HepG2 (cell line): ENCODE data around the gene SERTAD3. TPM values are rescaled to one million over a fixed set of nuclear protein-coding genes. Genes with fewer than 3 reads are reported as not detected.

ENCODE experiments used
- FOXC1 ChIP-seq: sonication (generic); formaldehyde crosslinking; IDR thresholded peaks from 2 replicates; pipeline ENCODE4 v1.8.0; 2022; ENCODE audit warnings: mild to moderate bottlenecking, missing genetic modification reagents, borderline replicate concordance
- GTF3A ChIP-seq: sonication (generic); formaldehyde crosslinking; conservative IDR thresholded peaks from 2 replicates; pipeline ENCODE4 v1.4.0; 2020; ENCODE audit warnings: mild to moderate bottlenecking, missing genetic modification reagents
- POLR2A ChIP-seq, 2 experiments: IDR thresholded peaks; 2 replicates each; pipeline ENCODE4 v1.6.1; 2011; ENCODE audit warnings: low read depth in 2 of 2, low read length in 2 of 2, mild to moderate bottlenecking in 1 of 2, moderate library complexity in 1 of 2; ENCODE audit not compliant: insufficient read depth in 1 of 2
- SNRNP70 ChIP-seq: fragments of 200-400 bp; formaldehyde crosslinking; IDR thresholded peaks from 2 replicates; pipeline ENCODE4 v1.6.1; 2017; ENCODE audit warnings: mild to moderate bottlenecking, low read depth, low read length, moderate library complexity
- SSRP1 ChIP-seq: IDR thresholded peaks from 2 replicates; pipeline ENCODE4 v1.6.1; 2016; ENCODE audit warnings: control low read depth
- TBL1XR1 ChIP-seq: fragments of 150-350 bp; IDR thresholded peaks from 2 replicates; pipeline ENCODE4 v1.6.1; 2014; ENCODE audit warnings: borderline replicate concordance, low read length; ENCODE audit not compliant: partially characterized antibody
- TBX2 ChIP-seq: sonication (generic); formaldehyde crosslinking; IDR thresholded peaks from 2 replicates; pipeline ENCODE4 v1.5.0; 2020; ENCODE audit warnings: missing genetic modification reagents, mild to moderate bottlenecking, borderline replicate concordance
- WIZ ChIP-seq: sonication (generic); formaldehyde crosslinking; IDR thresholded peaks from 2 replicates; pipeline ENCODE4 v1.5.1; 2020; ENCODE audit warnings: mild to moderate bottlenecking, missing genetic modification reagents
- ZMYM4 ChIP-seq: sonication (generic); formaldehyde crosslinking; IDR thresholded peaks from 2 replicates; pipeline ENCODE4 v1.8.1; 2023; ENCODE audit warnings: mild to moderate bottlenecking, missing genetic modification reagents
- ZNF232 ChIP-seq: sonication (generic); formaldehyde crosslinking; IDR thresholded peaks from 2 replicates; pipeline ENCODE4 v1.4.0; 2020; ENCODE audit warnings: missing genetic modification reagents, borderline replicate concordance
- ZNF878 ChIP-seq: sonication (generic); formaldehyde crosslinking; IDR thresholded peaks from 2 replicates; pipeline ENCODE4 v1.8.1; 2023; ENCODE audit warnings: mild to moderate bottlenecking, missing genetic modification reagents, moderate library complexity
- polyA plus RNA-seq, 8 experiments: library from polyadenylated mRNA; depleted of rRNA in 3 of 8; stranded (reverse) in 7 of 8; unstranded in 1 of 8; fragments of >200 nt; fragmentation: Illumina TruSeq in 4 of 8; extraction: Trizol in 4 of 8; gene quantifications; 2 replicates each; pipeline versions ENCODE4 v1.2.1 to v1.2.3, GENCODE V29; 2011 to 2016; ENCODE audit warnings: low read depth in 4 of 8, missing spikeins in 1 of 8, mixed read lengths in 1 of 8; ENCODE audit not compliant: insufficient read depth in 1 of 8
- total RNA-seq, 5 experiments: library from RNA; depleted of rRNA; stranded (reverse); fragments of >200 nt; fragmentation: Illumina TruSeq; extraction: Trizol; gene quantifications; 2 replicates each; pipeline ENCODE4 v1.2.3, GENCODE V29; 2016; ENCODE audit warnings: low read depth in 1 of 5
- TF ChIP-seq, protein P1 (sequence below): sonication (generic); formaldehyde crosslinking; IDR thresholded peaks from 2 replicates; pipeline ENCODE4 v1.5.0; 2020; ENCODE audit warnings: mild to moderate bottlenecking, missing genetic modification reagents
- TF ChIP-seq, protein P2 (sequence below): IDR thresholded peaks from 2 replicates; pipeline ENCODE4 v1.6.1; 2012; ENCODE audit warnings: inconsistent platforms
- TF ChIP-seq, protein P3 (sequence below): sonication (generic); formaldehyde crosslinking; IDR thresholded peaks from 2 replicates; pipeline ENCODE4 v1.4.0; 2020; ENCODE audit warnings: missing genetic modification reagents
- TF ChIP-seq, protein P4 (sequence below): sonication (generic); formaldehyde crosslinking; IDR thresholded peaks from 2 replicates; pipeline ENCODE4 v1.4.0; 2020; ENCODE audit warnings: missing genetic modification reagents, borderline replicate concordance
- TF ChIP-seq, protein P5 (sequence below): sonication (generic); formaldehyde crosslinking; IDR thresholded peaks from 2 replicates; pipeline ENCODE4 v1.5.0; 2020; ENCODE audit warnings: mild to moderate bottlenecking, missing genetic modification reagents
- TF ChIP-seq, protein P6 (sequence below): sonication (generic); formaldehyde crosslinking; IDR thresholded peaks from 2 replicates; pipeline ENCODE4 v1.5.0; 2020; ENCODE audit warnings: missing genetic modification reagents
- TF ChIP-seq, protein P7 (sequence below): sonication (generic); formaldehyde crosslinking; IDR thresholded peaks from 2 replicates; pipeline ENCODE4 v1.5.1; 2020; ENCODE audit warnings: missing genetic modification reagents, mild to moderate bottlenecking, borderline replicate concordance

Gene SERTAD3
- total and polyA plus RNA-seq, 2 of the 13 experiments (the other 11 are each of a cell fraction or from before 2014, with no cell fraction given) = 9.6 to 16.9 TPM

DNA sequence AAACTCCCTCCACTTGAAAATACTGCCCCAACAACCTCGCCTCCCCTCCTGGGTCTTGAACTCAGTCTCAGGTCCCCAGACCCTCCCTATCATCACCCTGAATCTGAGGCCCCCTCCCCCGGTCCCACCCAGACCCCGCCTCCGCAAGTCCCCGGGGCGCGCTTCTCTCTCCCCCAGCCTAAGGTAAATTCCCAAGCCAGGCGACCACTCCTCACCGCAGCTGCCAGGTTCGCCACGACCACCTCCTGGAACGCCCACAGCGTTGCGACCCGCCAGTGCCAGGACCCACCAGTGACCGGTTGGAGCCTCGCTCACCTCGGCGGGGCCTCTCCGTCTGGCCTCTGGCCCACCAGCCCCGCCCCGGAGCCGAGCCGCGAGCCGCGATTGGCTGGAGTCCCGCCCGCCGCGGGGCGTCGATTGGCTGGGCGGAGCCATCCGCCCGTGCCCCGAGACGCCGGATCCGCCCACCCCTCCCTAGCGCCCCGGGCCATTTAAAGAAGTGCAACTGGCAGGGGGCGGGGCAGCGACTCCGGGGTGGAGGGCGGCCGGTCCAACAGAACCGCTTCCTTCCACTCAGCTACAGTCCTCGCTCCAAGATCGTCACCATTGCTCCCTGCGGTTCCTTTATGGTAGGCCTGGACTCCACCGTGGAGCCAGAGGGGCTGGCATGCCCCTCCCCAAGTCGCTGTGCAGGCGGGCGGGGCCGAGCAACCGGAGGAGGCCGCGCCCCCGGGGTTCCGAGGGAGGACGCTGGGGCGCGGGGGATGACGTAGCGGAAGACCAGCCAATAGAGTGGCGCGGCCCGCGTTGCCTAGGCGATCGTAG, at the start of gene SERTAD3 (continued):
- TF ChIP-seq, protein P1, sequence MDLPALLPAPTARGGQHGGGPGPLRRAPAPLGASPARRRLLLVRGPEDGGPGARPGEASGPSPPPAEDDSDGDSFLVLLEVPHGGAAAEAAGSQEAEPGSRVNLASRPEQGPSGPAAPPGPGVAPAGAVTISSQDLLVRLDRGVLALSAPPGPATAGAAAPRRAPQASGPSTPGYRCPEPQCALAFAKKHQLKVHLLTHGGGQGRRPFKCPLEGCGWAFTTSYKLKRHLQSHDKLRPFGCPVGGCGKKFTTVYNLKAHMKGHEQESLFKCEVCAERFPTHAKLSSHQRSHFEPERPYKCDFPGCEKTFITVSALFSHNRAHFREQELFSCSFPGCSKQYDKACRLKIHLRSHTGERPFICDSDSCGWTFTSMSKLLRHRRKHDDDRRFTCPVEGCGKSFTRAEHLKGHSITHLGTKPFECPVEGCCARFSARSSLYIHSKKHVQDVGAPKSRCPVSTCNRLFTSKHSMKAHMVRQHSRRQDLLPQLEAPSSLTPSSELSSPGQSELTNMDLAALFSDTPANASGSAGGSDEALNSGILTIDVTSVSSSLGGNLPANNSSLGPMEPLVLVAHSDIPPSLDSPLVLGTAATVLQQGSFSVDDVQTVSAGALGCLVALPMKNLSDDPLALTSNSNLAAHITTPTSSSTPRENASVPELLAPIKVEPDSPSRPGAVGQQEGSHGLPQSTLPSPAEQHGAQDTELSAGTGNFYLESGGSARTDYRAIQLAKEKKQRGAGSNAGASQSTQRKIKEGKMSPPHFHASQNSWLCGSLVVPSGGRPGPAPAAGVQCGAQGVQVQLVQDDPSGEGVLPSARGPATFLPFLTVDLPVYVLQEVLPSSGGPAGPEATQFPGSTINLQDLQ (CRISPR knock-in tag) = no peak
- TF ChIP-seq ZMYM4 (CRISPR knock-in tag) = peak; percentile 39; the same call in 1 of the 2 replicates
- TF ChIP-seq SNRNP70 = no peak
- TF ChIP-seq, protein P2, sequence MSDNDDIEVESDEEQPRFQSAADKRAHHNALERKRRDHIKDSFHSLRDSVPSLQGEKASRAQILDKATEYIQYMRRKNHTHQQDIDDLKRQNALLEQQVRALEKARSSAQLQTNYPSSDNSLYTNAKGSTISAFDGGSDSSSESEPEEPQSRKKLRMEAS = peak; percentile 64
- no peak for TF ChIP-seq ZNF878 (CRISPR knock-in tag)
- no peak for TF ChIP-seq ZNF232
- TF ChIP-seq TBL1XR1 = no peak
- TF ChIP-seq WIZ (CRISPR knock-in tag) = no peak
- TF ChIP-seq TBX2 (CRISPR knock-in tag) = no peak
- TF ChIP-seq, protein P3, sequence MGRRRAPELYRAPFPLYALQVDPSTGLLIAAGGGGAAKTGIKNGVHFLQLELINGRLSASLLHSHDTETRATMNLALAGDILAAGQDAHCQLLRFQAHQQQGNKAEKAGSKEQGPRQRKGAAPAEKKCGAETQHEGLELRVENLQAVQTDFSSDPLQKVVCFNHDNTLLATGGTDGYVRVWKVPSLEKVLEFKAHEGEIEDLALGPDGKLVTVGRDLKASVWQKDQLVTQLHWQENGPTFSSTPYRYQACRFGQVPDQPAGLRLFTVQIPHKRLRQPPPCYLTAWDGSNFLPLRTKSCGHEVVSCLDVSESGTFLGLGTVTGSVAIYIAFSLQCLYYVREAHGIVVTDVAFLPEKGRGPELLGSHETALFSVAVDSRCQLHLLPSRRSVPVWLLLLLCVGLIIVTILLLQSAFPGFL (CRISPR knock-in tag) = no peak
- TF ChIP-seq FOXC1 (CRISPR knock-in tag) = peak; percentile 17; the same call in 1 of the 2 replicates
- TF ChIP-seq SSRP1 (CRISPR knock-in tag) = no peak
- TF ChIP-seq, protein P4, sequence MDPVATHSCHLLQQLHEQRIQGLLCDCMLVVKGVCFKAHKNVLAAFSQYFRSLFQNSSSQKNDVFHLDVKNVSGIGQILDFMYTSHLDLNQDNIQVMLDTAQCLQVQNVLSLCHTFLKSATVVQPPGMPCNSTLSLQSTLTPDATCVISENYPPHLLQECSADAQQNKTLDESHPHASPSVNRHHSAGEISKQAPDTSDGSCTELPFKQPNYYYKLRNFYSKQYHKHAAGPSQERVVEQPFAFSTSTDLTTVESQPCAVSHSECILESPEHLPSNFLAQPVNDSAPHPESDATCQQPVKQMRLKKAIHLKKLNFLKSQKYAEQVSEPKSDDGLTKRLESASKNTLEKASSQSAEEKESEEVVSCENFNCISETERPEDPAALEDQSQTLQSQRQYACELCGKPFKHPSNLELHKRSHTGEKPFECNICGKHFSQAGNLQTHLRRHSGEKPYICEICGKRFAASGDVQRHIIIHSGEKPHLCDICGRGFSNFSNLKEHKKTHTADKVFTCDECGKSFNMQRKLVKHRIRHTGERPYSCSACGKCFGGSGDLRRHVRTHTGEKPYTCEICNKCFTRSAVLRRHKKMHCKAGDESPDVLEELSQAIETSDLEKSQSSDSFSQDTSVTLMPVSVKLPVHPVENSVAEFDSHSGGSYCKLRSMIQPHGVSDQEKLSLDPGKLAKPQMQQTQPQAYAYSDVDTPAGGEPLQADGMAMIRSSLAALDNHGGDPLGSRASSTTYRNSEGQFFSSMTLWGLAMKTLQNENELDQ (CRISPR knock-in tag) = no peak
- TF ChIP-seq, protein P5, sequence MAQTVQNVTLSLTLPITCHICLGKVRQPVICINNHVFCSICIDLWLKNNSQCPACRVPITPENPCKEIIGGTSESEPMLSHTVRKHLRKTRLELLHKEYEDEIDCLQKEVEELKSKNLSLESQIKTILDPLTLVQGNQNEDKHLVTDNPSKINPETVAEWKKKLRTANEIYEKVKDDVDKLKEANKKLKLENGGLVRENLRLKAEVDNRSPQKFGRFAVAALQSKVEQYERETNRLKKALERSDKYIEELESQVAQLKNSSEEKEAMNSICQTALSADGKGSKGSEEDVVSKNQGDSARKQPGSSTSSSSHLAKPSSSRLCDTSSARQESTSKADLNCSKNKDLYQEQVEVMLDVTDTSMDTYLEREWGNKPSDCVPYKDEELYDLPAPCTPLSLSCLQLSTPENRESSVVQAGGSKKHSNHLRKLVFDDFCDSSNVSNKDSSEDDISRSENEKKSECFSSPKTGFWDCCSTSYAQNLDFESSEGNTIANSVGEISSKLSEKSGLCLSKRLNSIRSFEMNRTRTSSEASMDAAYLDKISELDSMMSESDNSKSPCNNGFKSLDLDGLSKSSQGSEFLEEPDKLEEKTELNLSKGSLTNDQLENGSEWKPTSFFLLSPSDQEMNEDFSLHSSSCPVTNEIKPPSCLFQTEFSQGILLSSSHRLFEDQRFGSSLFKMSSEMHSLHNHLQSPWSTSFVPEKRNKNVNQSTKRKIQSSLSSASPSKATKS (CRISPR knock-in tag) = no peak
- 0 out of 2 replicates have a peak, but pooled peaks have one; percentile 59 for TF ChIP-seq GTF3A (CRISPR knock-in tag)
- TF ChIP-seq POLR2A (IDR thresholded peaks at IDR 0.05; ENCODE audit: insufficient read depth in 1 of 2, low read depth in 2 of 2, low read length in 2 of 2) = peak; percentile 87 to 97
- TF ChIP-seq, protein P6, sequence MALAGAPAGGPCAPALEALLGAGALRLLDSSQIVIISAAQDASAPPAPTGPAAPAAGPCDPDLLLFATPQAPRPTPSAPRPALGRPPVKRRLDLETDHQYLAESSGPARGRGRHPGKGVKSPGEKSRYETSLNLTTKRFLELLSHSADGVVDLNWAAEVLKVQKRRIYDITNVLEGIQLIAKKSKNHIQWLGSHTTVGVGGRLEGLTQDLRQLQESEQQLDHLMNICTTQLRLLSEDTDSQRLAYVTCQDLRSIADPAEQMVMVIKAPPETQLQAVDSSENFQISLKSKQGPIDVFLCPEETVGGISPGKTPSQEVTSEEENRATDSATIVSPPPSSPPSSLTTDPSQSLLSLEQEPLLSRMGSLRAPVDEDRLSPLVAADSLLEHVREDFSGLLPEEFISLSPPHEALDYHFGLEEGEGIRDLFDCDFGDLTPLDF (CRISPR knock-in tag) = 0 out of 2 replicates have a peak, but pooled peaks have one; percentile 28
- TF ChIP-seq, protein P7, sequence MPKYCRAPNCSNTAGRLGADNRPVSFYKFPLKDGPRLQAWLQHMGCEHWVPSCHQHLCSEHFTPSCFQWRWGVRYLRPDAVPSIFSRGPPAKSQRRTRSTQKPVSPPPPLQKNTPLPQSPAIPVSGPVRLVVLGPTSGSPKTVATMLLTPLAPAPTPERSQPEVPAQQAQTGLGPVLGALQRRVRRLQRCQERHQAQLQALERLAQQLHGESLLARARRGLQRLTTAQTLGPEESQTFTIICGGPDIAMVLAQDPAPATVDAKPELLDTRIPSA (CRISPR knock-in tag) = no peak
